B cell (primary cell): Measurements from ENCODE around the gene SNRNP48. TPM values are rescaled to one million over a fixed set of nuclear protein-coding genes. Genes with fewer than 3 reads are reported as not detected.

Experiments used
- ATAC-seq: fragments of 200-7000 bp; cut with Tn5 transposase; one replicate; pipeline ENCODE4 v1.10.0; 2021; ENCODE audit warnings: low read depth, mild to moderate bottlenecking, moderate number of reproducible peaks, moderate library complexity
- CTCF ChIA-PET: fragments of 350-600 bp; sonication (Branson Sonifier 250); formaldehyde crosslinking; loops from one replicate; lab custom pipeline; 2021; ENCODE audit warnings: antibody characterized with exemption, inconsistent platforms; lab: Charles Lee
- POLR2A ChIA-PET: fragments of 350-600 bp; sonication (Branson Sonifier 250); formaldehyde crosslinking; loops from one replicate; lab custom pipeline; 2021; ENCODE audit warnings: antibody characterized with exemption; lab: Charles Lee
- DNase-seq: peaks from one replicate; pipeline ENCODE4 v3.0.0; 2013
- H2AFZ ChIP-seq: 2 replicates; pipeline ENCODE4 v1.6.1; 2012; ENCODE audit warnings: mild to moderate bottlenecking, low read depth, low read length; ENCODE audit not compliant: insufficient read depth, poor library complexity, severe bottlenecking
- H3K27ac ChIP-seq, 2 donors: 1 replicate in 1 of 2; 2 replicates in 1 of 2; pipeline ENCODE4 v1.5.1; 2012 to 2013; ENCODE audit warnings: low read length in 2 of 2, mild to moderate bottlenecking in 2 of 2, moderate library complexity in 1 of 2
- H3K27me3 ChIP-seq, 4 experiments: fragments of 200-600 bp in 1 of 4; sonication (generic) in 1 of 4; replicated peaks in 1 of 4; 1 replicate in 2 of 4; 2 replicates in 2 of 4; pipeline versions ENCODE4 v1.6.1 to v1.7.0; 2013 to 2016; ENCODE audit warnings: low read length in 3 of 4, mild to moderate bottlenecking in 2 of 4, mixed read lengths in 1 of 4, moderate library complexity in 1 of 4; ENCODE audit not compliant: insufficient read depth in 4 of 4, control insufficient read depth in 3 of 4; ENCODE audit errors: control extremely low read depth in 1 of 4
- H3K36me3 ChIP-seq, 2 experiments: replicated peaks in 1 of 2; 1 replicate in 1 of 2; 2 replicates in 1 of 2; pipeline versions ENCODE4 v1.6.1 to v1.7.1; 2013; ENCODE audit warnings: low read length in 1 of 2; ENCODE audit not compliant: insufficient read depth in 2 of 2, control insufficient read depth in 1 of 2; ENCODE audit errors: control extremely low read depth in 1 of 2, extremely low read depth in 1 of 2
- H3K4me1 ChIP-seq, 2 donors: fragments of 200-600 bp in 1 of 2; sonication (generic) in 1 of 2; 1 replicate in 1 of 2; 2 replicates in 1 of 2; pipeline versions ENCODE4 v1.5.1 to v1.6.1; 2013 to 2017; ENCODE audit warnings: low read length in 2 of 2; ENCODE audit not compliant: control insufficient read depth in 2 of 2, insufficient read depth in 2 of 2
- H3K4me2 ChIP-seq: replicated peaks from 2 replicates; pipeline ENCODE3; 2012; ENCODE audit warnings: mild to moderate bottlenecking, low read depth, low read length; ENCODE audit not compliant: poor library complexity, severe bottlenecking
- H3K4me3 ChIP-seq, 5 experiments: fragments of 200-600 bp in 1 of 5; sonication (generic) in 1 of 5; 1 replicate in 3 of 5; 2 replicates in 2 of 5; pipeline versions ENCODE4 v1.5.1 to v1.7.0; 2011 to 2016; ENCODE audit warnings: low read length in 4 of 5, mild to moderate bottlenecking in 4 of 5, low read depth in 2 of 5, control low read depth in 1 of 5, moderate library complexity in 1 of 5; ENCODE audit not compliant: insufficient read depth in 1 of 5; ENCODE audit errors: control extremely low read depth in 1 of 5, extremely low read depth in 1 of 5
- H3K79me2 ChIP-seq: fragments of 200-600 bp; sonication (generic); one replicate; pipeline ENCODE4 v1.6.0; 2016; ENCODE audit warnings: low read length; ENCODE audit not compliant: control insufficient read depth, insufficient read depth
- H3K9ac ChIP-seq: fragments of 200-600 bp; sonication (generic); 2 replicates; pipeline ENCODE4 v1.6.1; 2017; ENCODE audit warnings: mild to moderate bottlenecking, low read length, moderate library complexity
- H3K9me3 ChIP-seq, 3 donors: one replicate each; pipeline versions ENCODE4 v1.6.1 to v1.7.1; 2013; ENCODE audit warnings: low read length in 2 of 3; ENCODE audit not compliant: control insufficient read depth in 2 of 3, insufficient read depth in 1 of 3; ENCODE audit errors: control extremely low read depth in 1 of 3
- H4K20me1 ChIP-seq: 2 replicates; pipeline ENCODE4 v1.6.0; 2012; ENCODE audit warnings: mild to moderate bottlenecking, low read length; ENCODE audit not compliant: insufficient read depth, control insufficient read depth, poor library complexity, severe bottlenecking
- H3K27ac Mint-ChIP-seq: one replicate; pipeline ENCODE4 v1.8.0; 2021; ENCODE audit warnings: mixed read lengths
- H3K27me3 Mint-ChIP-seq: one replicate; pipeline ENCODE4 v1.8.0; 2021; ENCODE audit warnings: mixed read lengths
- H3K4me1 Mint-ChIP-seq: one replicate; pipeline ENCODE4 v1.8.0; 2021; ENCODE audit warnings: mixed read lengths
- H3K4me3 Mint-ChIP-seq: one replicate; pipeline ENCODE4 v1.8.0; 2021; ENCODE audit warnings: mixed read lengths
- H3K9me3 Mint-ChIP-seq: one replicate; pipeline ENCODE4 v1.8.0; 2022; ENCODE audit warnings: mixed read lengths; ENCODE audit not compliant: insufficient read depth
- CTCF ChIP-seq: fragments of 200-600 bp; IDR thresholded peaks from one replicate; pipeline ENCODE4 v1.8.0; 2022; ENCODE audit warnings: antibody characterized with exemption, mild to moderate bottlenecking
- EZH2 ChIP-seq: IDR thresholded peaks from 2 replicates; pipeline ENCODE4 v1.6.1; 2012; ENCODE audit warnings: borderline replicate concordance, low read depth, mild to moderate bottlenecking, moderate library complexity, low read length; ENCODE audit not compliant: insufficient read depth, poor library complexity, severe bottlenecking
- WGBS: methylation state at CpG from one replicate; pipeline ENCODE4 v1.1.5; 2013; ENCODE audit warnings: missing lambda C conversion rate; ENCODE audit not compliant: insufficient coverage; 5-methylcytosine and 5-hydroxymethylcytosine counted together
- intact Hi-C: fragments of 100-400 bp; cut with micrococcal nuclease; formaldehyde crosslinking; loops from one replicate; pipeline ENCODE4 v1.10.0; 2022
- polyA plus RNA-seq: library from polyadenylated mRNA; depleted of rRNA; stranded (reverse); fragments of >200 nt; gene quantifications from 2 replicates; pipeline ENCODE4 v1.2.3, GENCODE V29; 2012
- total RNA-seq, 2 donors: library from RNA; stranded (reverse); fragments of 120-200 nt in 1 of 2; gene quantifications; 1 replicate in 1 of 2; 2 replicates in 1 of 2; pipeline versions ENCODE4 v1.2.3 to v1.2.4, GENCODE V29; 2013 to 2022

Gene SNRNP48
- total and polyA plus RNA-seq, 2 donors (not counting 1 experiment from before 2014, with no cell fraction given), result 8.9 to 22.9 TPM

- 86% methylated on average over 8 of the region's 9 CpGs for WGBS
- Mint-ChIP-seq H3K27ac (no peak overlapping the region), H3K9me3 (no peaks in the 10 kb centered on the region), H3K4me3 (no peak overlapping the region), H3K27me3 (peaks cover 25% of the 10 kb centered on the region), H3K4me1 (no peaks in the 10 kb centered on the region)
- no peak overlapping the region for H3K27ac ChIP-seq
- no peaks in the 10 kb centered on the region for H4K20me1 ChIP-seq
- intact Hi-C loops, result no loop called here
- ChIA-PET CTCF (no interaction called here), POLR2A (no interaction called here)
- peaks cover 0 to 3% (median 0%) of the 10 kb centered on the region in 3 donors for H3K9me3 ChIP-seq
- no peak overlapping the region for H3K4me2 ChIP-seq
- no peak for TF ChIP-seq CTCF
- no peak for TF ChIP-seq EZH2
- H3K9ac ChIP-seq, result no peak overlapping the region
- no peaks in the 10 kb centered on the region for H3K36me3 ChIP-seq
- H2AFZ ChIP-seq, result no peak overlapping the region
- DNase-seq (no peak), ATAC-seq (no peak)
- no peaks in the 10 kb centered on the region for H3K4me1 ChIP-seq
- no peak overlapping the region for H3K4me3 ChIP-seq
- H3K79me2 ChIP-seq, result no peaks in the 10 kb centered on the region
- H3K27me3 ChIP-seq, result peaks cover 0 to 3% (median 0%) of the 10 kb centered on the region in 4 experiments
Observed at GRCh38 chr6:7632501-7633290, 42.7 kb downstream of the SNRNP48 start.

- TF ChIP-seq CTCF (no peak), EZH2 (no peak)
- H2AFZ ChIP-seq, result no peak overlapping the region
- H3K27ac ChIP-seq, result no peak overlapping the region
- no CpG with 5 or more reads among the region's 4 CpGs for WGBS
- H4K20me1 ChIP-seq, result no peaks in the 10 kb centered on the region
- no peak overlapping the region for H3K4me2 ChIP-seq
- H3K27me3 Mint-ChIP-seq, result peaks cover 24% of the 10 kb centered on the region
- ChIA-PET CTCF (no interaction called here), POLR2A (no interaction called here)
- no peak overlapping the region for H3K27ac Mint-ChIP-seq
- H3K9ac ChIP-seq, result no peak overlapping the region
- H3K79me2 ChIP-seq, result no peaks in the 10 kb centered on the region
- no peaks in the 10 kb centered on the region for H3K9me3 Mint-ChIP-seq
- H3K4me3 ChIP-seq, result no peak overlapping the region
- no peaks in the 10 kb centered on the region for H3K36me3 ChIP-seq
- no peak overlapping the region for H3K4me3 Mint-ChIP-seq
- DNase-seq, result no peak
- H3K27me3 ChIP-seq, result peaks cover 0 to 3% (median 0%) of the 10 kb centered on the region in 4 experiments
- H3K4me1 Mint-ChIP-seq, result no peaks in the 10 kb centered on the region
- no peak for ATAC-seq
- H3K9me3 ChIP-seq, result peaks cover 0 to 3% (median 0%) of the 10 kb centered on the region in 3 donors
- intact Hi-C loops, result no loop called here
- H3K4me1 ChIP-seq, result no peaks in the 10 kb centered on the region
Observed at GRCh38 chr6:7633361-7633760, 43.4 kb downstream of the SNRNP48 start.
